ENCODE results near the gene SHF.

DNA sequence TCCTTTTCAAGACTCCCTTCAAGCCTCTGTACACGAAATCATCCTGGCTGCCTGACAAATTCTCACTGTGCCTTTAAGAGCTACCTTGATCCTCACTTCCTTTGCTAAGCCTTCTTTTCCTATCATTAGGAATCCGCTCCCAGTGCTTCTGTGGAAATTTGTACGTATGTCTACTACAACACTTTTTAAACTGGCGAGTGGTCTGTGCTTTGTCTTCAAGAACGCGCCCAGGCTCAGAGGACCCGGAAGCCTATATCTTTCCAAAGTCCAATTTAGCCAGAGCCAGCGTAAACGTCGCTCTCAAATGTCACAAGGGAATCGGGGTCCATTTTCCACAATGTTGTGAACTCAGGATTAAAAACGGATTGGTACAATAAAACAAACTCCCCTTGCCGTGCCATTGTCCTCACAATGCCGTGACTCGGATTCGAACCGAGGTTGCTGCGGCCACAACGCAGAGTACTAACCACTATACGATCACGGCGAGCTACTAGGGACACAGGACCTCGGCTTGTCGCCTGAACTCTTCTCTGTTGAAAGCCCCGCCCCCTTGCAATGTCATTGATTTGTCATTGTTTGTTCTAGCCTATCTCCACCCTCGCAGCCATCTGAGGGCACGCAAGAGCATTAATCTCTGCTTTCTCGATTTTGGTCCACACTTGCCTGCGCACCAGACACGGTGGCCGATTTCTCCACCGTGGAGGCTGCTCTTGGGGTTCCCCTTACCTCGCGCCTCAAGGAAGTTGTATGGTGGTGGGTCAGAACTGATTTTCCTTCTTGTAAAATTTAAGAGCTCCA lies 12.4 kb upstream of the SHF start:
- TF ChIP-seq, protein P1, sequence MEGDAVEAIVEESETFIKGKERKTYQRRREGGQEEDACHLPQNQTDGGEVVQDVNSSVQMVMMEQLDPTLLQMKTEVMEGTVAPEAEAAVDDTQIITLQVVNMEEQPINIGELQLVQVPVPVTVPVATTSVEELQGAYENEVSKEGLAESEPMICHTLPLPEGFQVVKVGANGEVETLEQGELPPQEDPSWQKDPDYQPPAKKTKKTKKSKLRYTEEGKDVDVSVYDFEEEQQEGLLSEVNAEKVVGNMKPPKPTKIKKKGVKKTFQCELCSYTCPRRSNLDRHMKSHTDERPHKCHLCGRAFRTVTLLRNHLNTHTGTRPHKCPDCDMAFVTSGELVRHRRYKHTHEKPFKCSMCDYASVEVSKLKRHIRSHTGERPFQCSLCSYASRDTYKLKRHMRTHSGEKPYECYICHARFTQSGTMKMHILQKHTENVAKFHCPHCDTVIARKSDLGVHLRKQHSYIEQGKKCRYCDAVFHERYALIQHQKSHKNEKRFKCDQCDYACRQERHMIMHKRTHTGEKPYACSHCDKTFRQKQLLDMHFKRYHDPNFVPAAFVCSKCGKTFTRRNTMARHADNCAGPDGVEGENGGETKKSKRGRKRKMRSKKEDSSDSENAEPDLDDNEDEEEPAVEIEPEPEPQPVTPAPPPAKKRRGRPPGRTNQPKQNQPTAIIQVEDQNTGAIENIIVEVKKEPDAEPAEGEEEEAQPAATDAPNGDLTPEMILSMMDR (IDR thresholded peaks at IDR 0.05; ENCODE audit: low read depth, low read length, poor library complexity, severe bottlenecking), result no peak
- TF ChIP-seq EZH2phosphoT487 (IDR thresholded peaks at IDR 0.05; ENCODE audit: borderline replicate concordance, low read length), result no peak
